ENCODE results near the gene PLET1.

PLET1 gene

DNA sequence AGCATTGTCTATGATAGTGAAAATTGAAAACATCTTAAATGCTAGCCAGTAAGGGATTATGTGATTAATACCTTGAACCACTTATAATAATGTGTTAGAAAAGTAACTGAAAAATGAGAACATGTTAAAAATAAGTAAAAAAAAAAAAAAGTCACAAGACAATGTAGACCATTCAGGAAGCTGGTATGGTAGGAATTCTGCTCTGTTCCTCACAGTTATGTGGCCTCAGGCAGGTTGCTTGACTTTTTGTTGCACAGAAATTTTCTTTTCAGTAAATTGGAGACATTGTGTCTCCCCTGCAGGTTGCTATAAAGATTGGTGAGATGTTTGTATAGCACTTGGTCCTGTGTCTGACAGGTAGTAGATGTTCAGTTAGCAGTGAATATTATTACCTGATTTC is 17.3 kb upstream of the PLET1 start:
- in situ Hi-C loops (cut with MboI; ENCODE audit: low sequenced_read_pairs, unreplicated experiment), result loop anchor here (5.0 to 25.0 kb wide), 2 partner anchors 56 to 1009 kb away; no protein-coding TSS in a partner anchor
- TF ChIP-seq, protein P1, sequence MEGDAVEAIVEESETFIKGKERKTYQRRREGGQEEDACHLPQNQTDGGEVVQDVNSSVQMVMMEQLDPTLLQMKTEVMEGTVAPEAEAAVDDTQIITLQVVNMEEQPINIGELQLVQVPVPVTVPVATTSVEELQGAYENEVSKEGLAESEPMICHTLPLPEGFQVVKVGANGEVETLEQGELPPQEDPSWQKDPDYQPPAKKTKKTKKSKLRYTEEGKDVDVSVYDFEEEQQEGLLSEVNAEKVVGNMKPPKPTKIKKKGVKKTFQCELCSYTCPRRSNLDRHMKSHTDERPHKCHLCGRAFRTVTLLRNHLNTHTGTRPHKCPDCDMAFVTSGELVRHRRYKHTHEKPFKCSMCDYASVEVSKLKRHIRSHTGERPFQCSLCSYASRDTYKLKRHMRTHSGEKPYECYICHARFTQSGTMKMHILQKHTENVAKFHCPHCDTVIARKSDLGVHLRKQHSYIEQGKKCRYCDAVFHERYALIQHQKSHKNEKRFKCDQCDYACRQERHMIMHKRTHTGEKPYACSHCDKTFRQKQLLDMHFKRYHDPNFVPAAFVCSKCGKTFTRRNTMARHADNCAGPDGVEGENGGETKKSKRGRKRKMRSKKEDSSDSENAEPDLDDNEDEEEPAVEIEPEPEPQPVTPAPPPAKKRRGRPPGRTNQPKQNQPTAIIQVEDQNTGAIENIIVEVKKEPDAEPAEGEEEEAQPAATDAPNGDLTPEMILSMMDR (IDR thresholded peaks at IDR 0.05; ENCODE audit: borderline replicate concordance, control extremely low read depth, extremely low read depth, insufficient read depth, missing control alignments), result no peak
- DNase-seq (ENCODE audit: low spot score), result no peak

- in situ Hi-C loops (cut with MboI; ENCODE audit: low sequenced_read_pairs, unreplicated experiment), result loop anchor here (5.0 to 25.0 kb wide), 2 partner anchors 55 to 1010 kb away; no protein-coding TSS in a partner anchor
- TF ChIP-seq, protein P1 (IDR thresholded peaks at IDR 0.05; ENCODE audit: borderline replicate concordance, control extremely low read depth, extremely low read depth, insufficient read depth, missing control alignments), result no peak
- no peak for DNase-seq (ENCODE audit: low spot score)
These were observed 16.4 kb upstream of the PLET1 start for GRCh38 chr11:112277029-112277428.

DNA sequence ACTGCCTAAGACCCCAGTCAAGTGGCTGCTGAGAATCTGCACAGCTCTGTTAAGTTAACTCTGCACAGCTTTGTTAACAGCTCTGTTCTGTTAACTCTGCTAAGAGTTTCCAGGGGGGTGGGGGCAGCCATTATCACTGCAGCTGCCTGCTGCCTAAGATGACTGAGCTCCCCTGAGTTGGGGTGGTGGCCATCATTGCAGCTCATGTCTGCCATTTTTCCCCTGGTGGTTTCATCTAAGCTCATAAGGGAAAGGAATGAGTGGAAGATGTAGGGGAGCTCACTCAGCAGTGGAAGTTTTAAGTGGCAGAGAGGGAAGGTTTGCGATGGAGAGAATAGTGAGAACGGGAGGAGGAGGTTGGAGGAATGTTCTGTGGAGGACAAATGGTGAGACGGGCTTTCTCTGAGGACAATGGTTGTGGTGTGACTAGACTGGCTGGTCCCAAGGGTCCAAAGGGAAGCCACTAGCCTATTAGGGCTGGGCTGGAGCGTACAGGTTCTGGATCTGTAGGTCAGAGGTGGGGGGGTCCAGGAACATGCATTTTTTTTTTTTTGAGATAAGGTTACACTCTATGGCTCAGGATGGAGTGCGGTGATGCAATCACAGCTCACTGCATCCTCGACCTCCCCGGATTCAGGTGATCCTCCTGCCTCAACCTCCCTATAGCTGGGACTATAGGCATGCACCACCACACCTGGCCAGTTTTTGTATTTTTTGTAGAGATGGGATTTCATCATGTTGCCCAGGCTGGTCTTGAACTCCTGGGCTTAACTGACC is 13.5 kb upstream of the PLET1 start:
- TF ChIP-seq, protein P1 (IDR thresholded peaks at IDR 0.05; ENCODE audit: borderline replicate concordance, control extremely low read depth, extremely low read depth, insufficient read depth, missing control alignments), result no peak
- in situ Hi-C loops (cut with MboI; ENCODE audit: low sequenced_read_pairs, unreplicated experiment), result no loop called here
- DNase-seq (ENCODE audit: low spot score), result no peak

GRCh38 chr11:112273066-112273465 is 12.4 kb upstream of the PLET1 start:
- TF ChIP-seq, protein P1 (IDR thresholded peaks at IDR 0.05; ENCODE audit: borderline replicate concordance, control extremely low read depth, extremely low read depth, insufficient read depth, missing control alignments), result no peak
- in situ Hi-C loops (cut with MboI; ENCODE audit: low sequenced_read_pairs, unreplicated experiment), result no loop called here
- no peak for DNase-seq (ENCODE audit: low spot score)

DNA sequence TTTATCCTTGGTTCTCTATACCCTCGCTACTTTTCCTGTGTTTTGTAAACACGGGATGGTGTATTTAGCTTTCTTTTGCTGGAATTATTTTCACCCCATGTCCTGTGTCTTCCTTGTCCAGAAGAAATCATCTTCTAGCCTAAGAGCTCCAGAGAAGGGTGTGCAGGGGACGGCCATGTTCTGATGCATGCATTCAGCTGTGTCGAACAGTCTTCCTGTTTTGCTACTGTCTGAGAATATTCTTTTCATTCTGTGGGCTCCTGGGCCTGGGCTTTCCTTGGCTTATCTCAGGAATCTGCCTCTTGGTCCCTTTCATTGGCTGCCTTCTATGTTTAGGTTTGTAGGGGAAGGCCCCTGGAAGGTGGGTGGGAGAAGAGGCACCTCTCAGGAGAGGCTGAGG is 10.6 kb upstream of the PLET1 start:
- in situ Hi-C loops (cut with MboI; ENCODE audit: low sequenced_read_pairs, unreplicated experiment), result no loop called here
- TF ChIP-seq, protein P1 (IDR thresholded peaks at IDR 0.05; ENCODE audit: borderline replicate concordance, control extremely low read depth, extremely low read depth, insufficient read depth, missing control alignments), result no peak
- DNase-seq (ENCODE audit: low spot score), result no peak

GRCh38 chr11:112270551-112271180 is 10.0 kb upstream of the PLET1 start:
- TF ChIP-seq, protein P1 (IDR thresholded peaks at IDR 0.05; ENCODE audit: borderline replicate concordance, control extremely low read depth, extremely low read depth, insufficient read depth, missing control alignments), result no peak
- in situ Hi-C loops (cut with MboI; ENCODE audit: low sequenced_read_pairs, unreplicated experiment), result no loop called here
- no peak for DNase-seq (ENCODE audit: low spot score)

All from GM13976 (cell line).